ENCODE results near the gene ST3GAL2.

Gene ST3GAL2

GRCh38 chr16:70438969-70439862 is at the start of gene ST3GAL2:
Gene ST3GAL2 (minus strand): TSS chr16:70439100. CDS start chr16:70398530, 40,570 bp downstream.
- DNase-seq (ENCODE audit: low read depth) = peak; percentile 90

- no peak for DNase-seq (ENCODE audit: low read depth)
Observed at GRCh38 chr16:70484867-70485266, 46.0 kb upstream of the ST3GAL2 start.

- no peak for DNase-seq (ENCODE audit: low read depth)
Observed at GRCh38 chr16:70483426-70483825, 44.5 kb upstream of the ST3GAL2 start.

- DNase-seq (ENCODE audit: low read depth) = no peak
Observed at GRCh38 chr16:70482624-70483023, 43.7 kb upstream of the ST3GAL2 start.

- no peak for DNase-seq (ENCODE audit: low read depth)
Observed at GRCh38 chr16:70481929-70482536, 43.1 kb upstream of the ST3GAL2 start.

- no peak for DNase-seq (ENCODE audit: low read depth)
Observed at GRCh38 chr16:70480127-70481105, 41.5 kb upstream of the ST3GAL2 start.

GRCh38 chr16:70478912-70479341 is 40.0 kb upstream of the ST3GAL2 start:
- DNase-seq (ENCODE audit: low read depth) = no peak

GRCh38 chr16:70478169-70478568 is 39.3 kb upstream of the ST3GAL2 start:
- no peak for DNase-seq (ENCODE audit: low read depth)

GRCh38 chr16:70476272-70477020 is 37.5 kb upstream of the ST3GAL2 start:
- DNase-seq (ENCODE audit: low read depth) = no peak

GRCh38 chr16:70475054-70475871 is 36.4 kb upstream of the ST3GAL2 start:
- DNase-seq (ENCODE audit: low read depth) = no peak

GRCh38 chr16:70474320-70475053 is 35.6 kb upstream of the ST3GAL2 start:
- DNase-seq (ENCODE audit: low read depth) = no peak

GRCh38 chr16:70473446-70474319 is 34.8 kb upstream of the ST3GAL2 start:
- DNase-seq (ENCODE audit: low read depth) = no peak

- DNase-seq (ENCODE audit: low read depth) = no peak
Observed at GRCh38 chr16:70472786-70473433, 34.0 kb upstream of the ST3GAL2 start.

GRCh38 chr16:70470927-70471341 is 32.0 kb upstream of the ST3GAL2 start:
- no peak for DNase-seq (ENCODE audit: low read depth)

GRCh38 chr16:70470141-70470926 is 31.4 kb upstream of the ST3GAL2 start:
- DNase-seq (ENCODE audit: low read depth) = no peak

- no peak for DNase-seq (ENCODE audit: low read depth)
Observed at GRCh38 chr16:70468776-70469525, 30.1 kb upstream of the ST3GAL2 start.

GRCh38 chr16:70467608-70468007 is 28.7 kb upstream of the ST3GAL2 start:
- no peak for DNase-seq (ENCODE audit: low read depth)

Measured in activated T-helper 9 cell treated with anti-CD3 and anti-CD28 coated beads, Interleukin-2, amount 50 U/mL, for 16 hours (primary cell).